PC-9 (cell line): ENCODE data around the gene CD4. TPM values are rescaled to one million over a fixed set of nuclear protein-coding genes. Genes with fewer than 3 reads are reported as not detected.

ENCODE experiments used
- BruUV-seq: library from RNA; stranded (reverse); fragments of 400-500 nt; replicated peaks from 2 replicates; lab custom pipeline; 2021; lab: Mats Ljungman, UMichigan
- CTCF ChIA-PET: fragments of 300-600 bp; sonication (Branson Sonifier 250); formaldehyde crosslinking; loops from one replicate; lab custom pipeline; 2022; ENCODE audit warnings: antibody characterized with exemption; lab: Charles Lee
- POLR2A ChIA-PET: fragments of 300-600 bp; sonication (Branson Sonifier 250); formaldehyde crosslinking; loops from one replicate; lab custom pipeline; 2022; ENCODE audit warnings: antibody characterized with exemption; ENCODE audit not compliant: unreplicated experiment; lab: Charles Lee
- DNase-seq, 2 experiments: peaks; one replicate each; pipeline versions ENCODE4 v3.0.0 to v3.0.0-alpha.2; 2015 to 2022; ENCODE audit warnings: mixed read lengths in 1 of 2
- H2AFZ ChIP-seq: fragments of 200-600 bp; sonication (generic); 2 replicates; pipeline ENCODE4 v1.8.1; 2017; ENCODE audit warnings: antibody characterized with exemption
- H3F3A ChIP-seq: fragments of 200-600 bp; sonication (generic); 2 replicates; pipeline ENCODE4 v1.8.1; 2017; ENCODE audit warnings: antibody characterized with exemption, mild to moderate bottlenecking, low read depth; ENCODE audit not compliant: insufficient read depth
- H3K27ac ChIP-seq: fragments of 200-600 bp; sonication (generic); 2 replicates; pipeline ENCODE4 v1.6.1; 2016; ENCODE audit warnings: mixed run types
- H3K27me3 ChIP-seq: fragments of 200-600 bp; sonication (generic); 2 replicates; pipeline ENCODE4 v1.6.1; 2016; ENCODE audit warnings: low read depth, mixed run types; ENCODE audit not compliant: insufficient read depth
- H3K36me3 ChIP-seq: fragments of 200-600 bp; sonication (generic); 2 replicates; pipeline ENCODE4 v1.6.1; 2016; ENCODE audit warnings: low read depth, mixed run types
- H3K4me1 ChIP-seq: fragments of 200-600 bp; sonication (generic); replicated peaks from 2 replicates; pipeline ENCODE4 v1.6.1; 2016; ENCODE audit warnings: mixed run types; ENCODE audit not compliant: insufficient read depth
- H3K4me2 ChIP-seq: fragments of 200-600 bp; sonication (generic); 2 replicates; pipeline ENCODE4 v1.6.1; 2017; ENCODE audit warnings: mixed run types
- H3K4me3 ChIP-seq: fragments of 200-600 bp; sonication (generic); 2 replicates; pipeline ENCODE4 v1.6.1; 2016; ENCODE audit warnings: mixed run types
- H3K79me2 ChIP-seq: fragments of 200-600 bp; sonication (generic); 2 replicates; pipeline ENCODE4 v1.6.1; 2017; ENCODE audit warnings: low read depth, mixed run types
- H3K9me2 ChIP-seq: fragments of 200-600 bp; sonication (generic); 2 replicates; pipeline ENCODE4 v1.8.1; 2017; ENCODE audit warnings: mild to moderate bottlenecking; ENCODE audit not compliant: insufficient read depth
- H3K9me3 ChIP-seq: fragments of 200-600 bp; sonication (generic); 2 replicates; pipeline ENCODE4 v1.8.1; 2016; ENCODE audit warnings: low read depth; ENCODE audit not compliant: insufficient read depth
- H4K20me1 ChIP-seq: fragments of 200-600 bp; sonication (generic); 2 replicates; pipeline ENCODE4 v1.8.1; 2017; ENCODE audit not compliant: insufficient read depth
- EZH2 ChIP-seq: fragments of 200-600 bp; sonication (generic); IDR thresholded peaks from 2 replicates; pipeline ENCODE4 v1.8.0; 2017; ENCODE audit warnings: antibody characterized with exemption, low read depth
- intact Hi-C: fragments of 100-400 bp; cut with micrococcal nuclease; formaldehyde crosslinking; loops from one replicate; pipeline ENCODE4 v1.10.0; 2022; ENCODE audit not compliant: unreplicated experiment
- total RNA-seq: library from RNA; stranded (reverse); gene quantifications from 2 replicates; pipeline ENCODE4 v1.2.3, GENCODE V29; 2021
- TF ChIP-seq, protein P1 (sequence below): fragments of 200-600 bp; sonication (generic); conservative IDR thresholded peaks from 2 replicates; pipeline ENCODE4 v1.6.1; 2017; ENCODE audit warnings: mixed run types, antibody characterized with exemption, mild to moderate bottlenecking, moderate library complexity

The CD4 gene
- total RNA-seq, 1 experiment from 2014 or later, result 1.0 TPM

DNA sequence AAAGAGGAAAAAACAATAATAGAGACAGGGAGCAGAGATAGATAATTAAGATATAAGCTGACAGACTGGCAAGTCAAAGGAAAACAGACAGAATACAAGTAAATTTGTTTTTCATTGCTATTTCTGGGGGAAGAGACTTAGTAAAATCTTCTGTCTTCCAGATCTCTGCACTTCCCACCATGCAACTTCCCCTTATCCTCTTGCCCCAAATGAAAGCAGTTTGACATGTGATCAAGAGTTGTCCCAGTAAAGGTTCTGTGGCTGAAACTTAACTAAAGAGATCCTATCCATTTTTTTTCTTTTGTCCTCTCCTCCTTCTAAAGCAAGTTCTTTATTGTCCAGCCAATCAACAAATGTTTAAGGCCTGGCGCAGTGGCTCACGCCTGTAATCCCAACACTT lies 34.9 kb upstream of the CD4 start:
- intact Hi-C loops, result loop anchor here (5.0 kb wide), 1 partner anchor 188 kb away; the partner anchor contains the start of genes C12orf57 and RNU7-1

DNA sequence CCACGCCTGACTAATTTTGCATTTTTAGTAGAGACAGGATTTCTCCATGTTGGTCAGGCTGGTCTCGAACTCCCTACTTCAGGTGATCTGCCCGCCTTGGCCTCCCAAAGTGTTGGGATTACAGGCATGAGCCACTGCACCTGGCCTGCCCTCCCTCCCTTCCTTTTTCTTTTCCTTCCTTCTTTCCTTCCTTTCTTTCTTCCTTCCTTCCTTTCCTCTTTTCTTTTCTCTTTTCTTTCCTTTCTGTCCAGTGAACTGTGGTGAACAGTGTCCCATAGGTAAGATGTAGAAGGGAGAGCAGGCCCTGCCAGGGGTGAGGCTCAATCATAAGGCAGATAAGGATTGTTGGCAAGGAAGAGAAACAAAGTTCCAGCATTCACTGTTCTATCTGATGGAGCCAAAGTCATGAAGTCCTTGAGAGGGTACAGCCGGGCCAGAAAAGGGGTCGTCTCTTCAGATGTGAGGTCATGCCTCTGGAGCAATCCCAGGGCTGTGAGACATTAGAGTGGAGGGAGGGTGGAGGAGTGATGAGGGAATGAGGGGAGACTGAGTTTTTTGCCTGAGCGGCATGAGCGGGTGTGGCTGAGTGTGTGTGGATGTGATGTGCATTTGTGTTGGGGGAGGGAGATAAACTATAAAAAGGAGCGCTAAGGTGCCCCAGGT lies 32.2 kb upstream of the CD4 start:
- Histone ChIP-seq H4K20me1 (no peaks in the 10 kb centered on the region; the same call in 1 of the 2 replicates), H3K27ac (no peak overlapping the region), H3K9me3 (no peaks in the 10 kb centered on the region), H3K4me1 (peaks cover 9% of the 10 kb centered on the region), H3K79me2 (peaks cover 7% of the 10 kb centered on the region), H2AFZ (no peak overlapping the region), H3K27me3 (no peaks in the 10 kb centered on the region), H3K4me3 (no peak overlapping the region), H3K9me2 (no peaks in the 10 kb centered on the region), H3K36me3 (no peaks in the 10 kb centered on the region), H3F3A (peaks cover 14% of the 10 kb centered on the region; the same call in 1 of the 2 replicates), H3K4me2 (no peak overlapping the region)
- intact Hi-C loops, result no loop called here
- ChIA-PET CTCF (no interaction called here), POLR2A (no interaction called here)
- BruUV-seq, result no TSS peak
- no peak for DNase-seq
- TF ChIP-seq, protein P1, sequence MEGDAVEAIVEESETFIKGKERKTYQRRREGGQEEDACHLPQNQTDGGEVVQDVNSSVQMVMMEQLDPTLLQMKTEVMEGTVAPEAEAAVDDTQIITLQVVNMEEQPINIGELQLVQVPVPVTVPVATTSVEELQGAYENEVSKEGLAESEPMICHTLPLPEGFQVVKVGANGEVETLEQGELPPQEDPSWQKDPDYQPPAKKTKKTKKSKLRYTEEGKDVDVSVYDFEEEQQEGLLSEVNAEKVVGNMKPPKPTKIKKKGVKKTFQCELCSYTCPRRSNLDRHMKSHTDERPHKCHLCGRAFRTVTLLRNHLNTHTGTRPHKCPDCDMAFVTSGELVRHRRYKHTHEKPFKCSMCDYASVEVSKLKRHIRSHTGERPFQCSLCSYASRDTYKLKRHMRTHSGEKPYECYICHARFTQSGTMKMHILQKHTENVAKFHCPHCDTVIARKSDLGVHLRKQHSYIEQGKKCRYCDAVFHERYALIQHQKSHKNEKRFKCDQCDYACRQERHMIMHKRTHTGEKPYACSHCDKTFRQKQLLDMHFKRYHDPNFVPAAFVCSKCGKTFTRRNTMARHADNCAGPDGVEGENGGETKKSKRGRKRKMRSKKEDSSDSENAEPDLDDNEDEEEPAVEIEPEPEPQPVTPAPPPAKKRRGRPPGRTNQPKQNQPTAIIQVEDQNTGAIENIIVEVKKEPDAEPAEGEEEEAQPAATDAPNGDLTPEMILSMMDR, result no peak
- TF ChIP-seq EZH2, result no peak

More for the DNA sequence above, 34.9 kb upstream of the CD4 start:
- H3K9me3 ChIP-seq, result no peaks in the 10 kb centered on the region
- H2AFZ ChIP-seq, result no peak overlapping the region
- H3F3A ChIP-seq, result peaks cover 14% of the 10 kb centered on the region; the same call in 1 of the 2 replicates
- H3K4me1 ChIP-seq, result peaks cover 16% of the 10 kb centered on the region
- H3K4me3 ChIP-seq, result no peak overlapping the region
- no peaks in the 10 kb centered on the region for H3K9me2 ChIP-seq
- DNase-seq, result no peak
- H3K36me3 ChIP-seq, result peaks cover 17% of the 10 kb centered on the region
- ChIA-PET POLR2A (interaction anchor here (1.0 to 2.8 kb wide), 2 partner anchors 12 to 90 kb away, joined by 6 to 59 read pairs; partner anchors contain the start of gene PTMS), CTCF (interaction anchor here (0.6 to 3.6 kb wide), 7 partner anchors 8 to 326 kb away, joined by 3 to 83 read pairs (median 7); partner anchors contain the start of genes P3H3 and PTMS)
- no peak overlapping the region for H3K27ac ChIP-seq
- H3K4me2 ChIP-seq, result no peak overlapping the region
- no TSS peak for BruUV-seq
- H3K27me3 ChIP-seq, result no peaks in the 10 kb centered on the region
- TF ChIP-seq EZH2, result no peak
- TF ChIP-seq, protein P1, result no peak
- H3K79me2 ChIP-seq, result peaks cover 26% of the 10 kb centered on the region
- H4K20me1 ChIP-seq, result no peaks in the 10 kb centered on the region; the same call in 1 of the 2 replicates

DNA sequence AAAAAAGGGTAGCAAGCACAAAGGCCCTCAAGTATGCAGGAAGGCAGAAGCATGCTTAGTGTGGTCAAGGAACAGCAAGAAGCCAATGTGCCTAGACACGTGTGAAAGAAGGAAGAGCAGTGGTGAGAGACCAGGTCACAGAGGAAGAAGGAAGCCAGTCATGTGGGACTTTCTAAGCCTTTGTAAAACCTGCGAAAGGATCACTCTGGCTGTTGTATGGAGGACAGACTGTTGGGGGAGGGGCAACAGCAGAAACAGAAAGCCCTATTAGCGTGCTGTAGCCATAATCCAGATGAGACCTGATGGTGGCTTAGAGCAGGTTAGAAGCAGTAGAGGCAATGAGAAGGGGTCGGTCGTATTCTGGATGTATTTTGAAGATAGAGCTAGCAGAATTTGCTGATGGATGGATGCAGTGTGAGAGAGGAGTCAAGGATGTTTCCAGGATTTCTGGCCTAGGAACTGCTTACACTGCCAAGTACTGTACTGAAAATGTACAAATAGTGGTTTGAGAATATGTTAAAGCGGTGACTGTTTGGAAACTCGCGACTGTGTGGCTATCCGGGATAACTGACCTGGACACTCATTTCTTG lies 30.7 kb upstream of the CD4 start:
- Histone ChIP-seq H3K79me2 (no peaks in the 10 kb centered on the region), H3F3A (peaks cover 20% of the 10 kb centered on the region; the same call in 1 of the 2 replicates), H3K9me3 (no peaks in the 10 kb centered on the region), H3K27me3 (no peaks in the 10 kb centered on the region), H3K36me3 (no peaks in the 10 kb centered on the region), H3K4me3 (no peak overlapping the region), H4K20me1 (no peaks in the 10 kb centered on the region), H3K4me2 (no peak overlapping the region), H3K4me1 (peaks cover 12% of the 10 kb centered on the region), H3K9me2 (no peaks in the 10 kb centered on the region), H2AFZ (no peak overlapping the region), H3K27ac (no peak overlapping the region)
- POLR2A ChIA-PET, result no interaction called here
- intact Hi-C loops, result no loop called here
- TF ChIP-seq, protein P1, result no peak
- no peak for TF ChIP-seq EZH2
- BruUV-seq, result no TSS peak
- CTCF ChIA-PET, result interaction anchor here (0.6 kb wide), 2 partner anchors 22 to 60 kb away, joined by 4 read pairs; no protein-coding TSS in a partner anchor
- DNase-seq, result no peak
